ENCODE data around the gene GCG.

The GCG gene

DNA sequence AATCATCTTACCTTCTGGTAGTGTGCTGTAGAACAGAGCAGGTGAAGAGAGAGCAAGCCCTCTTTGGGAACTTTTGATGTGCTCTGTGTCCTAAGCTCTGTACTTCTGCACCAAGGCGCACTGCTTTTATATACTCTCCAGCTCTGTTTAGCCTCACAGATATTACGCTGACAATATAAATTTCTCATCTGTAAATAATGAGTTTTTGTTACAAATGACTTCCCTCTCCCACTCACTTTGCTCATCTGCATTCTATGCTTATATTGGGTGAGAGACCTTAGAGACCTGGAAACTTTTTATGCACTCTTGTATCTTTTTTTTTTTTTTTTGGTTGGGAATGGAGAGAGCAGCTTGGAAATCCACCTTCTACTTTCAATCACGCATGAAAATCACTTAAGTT is at the start of gene GCG:
TSS of gene GCG (minus strand) at position 101 of the 400 bp plus-strand sequence. CDS start 3,069 bp downstream, outside the sequence.
- no peak for DNase-seq (ENCODE audit: low spot score)

- no peak for DNase-seq (ENCODE audit: low spot score)
Observed at GRCh38 chr2:162200636-162201035, 48.6 kb upstream of the GCG start.

GRCh38 chr2:162199913-162200312 is 47.9 kb upstream of the GCG start:
- no peak for DNase-seq (ENCODE audit: low spot score)

GRCh38 chr2:162198239-162198638 is 46.2 kb upstream of the GCG start:
- DNase-seq (ENCODE audit: low spot score): no peak

GRCh38 chr2:162197069-162197825 is 45.2 kb upstream of the GCG start:
- DNase-seq (ENCODE audit: low spot score): no peak

DNA sequence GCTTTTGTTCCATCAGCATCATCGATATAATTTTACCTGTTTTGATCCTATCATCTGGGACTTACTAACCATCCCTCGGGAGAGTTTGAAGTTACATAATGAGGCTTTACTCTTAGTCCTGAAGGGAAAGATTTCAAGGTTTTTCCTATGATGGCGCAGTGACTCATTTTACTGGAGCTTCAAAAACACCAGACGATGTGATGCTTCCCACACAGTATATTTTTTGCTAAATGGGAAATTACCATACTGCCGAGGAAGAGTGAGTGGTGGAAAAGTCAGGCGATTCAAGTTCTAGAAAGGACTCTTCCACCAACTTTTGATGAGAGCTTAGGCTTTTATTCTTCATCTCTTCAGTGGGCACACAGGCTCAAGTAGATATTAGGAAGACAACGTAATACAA is 44.6 kb upstream of the GCG start:
- no peak for DNase-seq (ENCODE audit: low spot score)

DNA sequence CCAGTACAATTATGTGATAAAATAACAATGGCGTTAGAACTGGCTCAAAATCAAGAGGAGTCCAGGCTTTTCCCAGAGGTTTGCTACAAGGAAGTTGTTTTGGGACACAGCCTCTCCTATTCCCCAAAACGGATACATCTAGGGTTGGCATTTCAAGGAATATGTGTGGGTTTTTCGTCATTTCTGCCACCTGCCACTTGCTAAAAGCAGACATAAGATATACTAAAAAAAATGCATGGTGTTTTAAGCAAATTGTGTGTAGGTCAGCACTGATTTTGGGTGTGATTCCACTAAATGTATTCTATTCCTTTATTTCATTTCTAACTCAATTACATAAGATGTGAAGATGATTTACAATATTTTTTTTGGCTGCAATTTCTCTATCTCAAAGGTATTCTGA is 36.4 kb upstream of the GCG start:
- DNase-seq (ENCODE audit: low spot score): no peak

GRCh38 chr2:162185541-162186232 is 33.6 kb upstream of the GCG start:
- no peak for DNase-seq (ENCODE audit: low spot score)

DNA sequence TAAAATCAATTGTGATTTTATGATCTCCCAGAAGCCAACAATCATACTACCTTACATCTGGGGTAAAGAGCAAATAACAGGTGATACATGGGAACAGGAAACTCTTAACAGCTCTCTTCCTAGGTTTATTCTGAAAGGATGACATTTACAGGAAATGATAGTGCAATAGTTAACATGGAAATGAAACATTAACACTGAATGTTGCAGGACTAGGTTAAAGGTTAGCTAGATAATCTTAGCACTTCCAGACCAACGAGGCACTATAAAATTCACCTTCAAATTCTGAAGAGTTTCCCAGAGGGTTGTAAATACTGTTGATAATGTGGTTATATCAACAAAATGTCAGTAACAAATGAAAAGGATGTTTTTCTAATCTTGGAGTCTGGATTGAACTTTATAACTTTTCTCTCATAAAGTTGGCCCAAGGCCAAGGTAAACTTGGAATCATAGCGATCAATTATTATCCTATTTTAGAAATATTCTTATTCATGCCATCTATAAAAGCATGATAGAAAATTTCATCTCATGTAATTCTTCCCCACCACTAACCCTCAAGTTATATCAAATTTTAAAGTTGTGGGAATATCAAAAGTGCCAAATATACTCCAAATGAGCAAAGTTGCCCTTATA is 32.9 kb upstream of the GCG start:
- no peak for DNase-seq (ENCODE audit: low spot score)

GRCh38 chr2:162184359-162184758 is 32.3 kb upstream of the GCG start:
- DNase-seq (ENCODE audit: low spot score): no peak

DNA sequence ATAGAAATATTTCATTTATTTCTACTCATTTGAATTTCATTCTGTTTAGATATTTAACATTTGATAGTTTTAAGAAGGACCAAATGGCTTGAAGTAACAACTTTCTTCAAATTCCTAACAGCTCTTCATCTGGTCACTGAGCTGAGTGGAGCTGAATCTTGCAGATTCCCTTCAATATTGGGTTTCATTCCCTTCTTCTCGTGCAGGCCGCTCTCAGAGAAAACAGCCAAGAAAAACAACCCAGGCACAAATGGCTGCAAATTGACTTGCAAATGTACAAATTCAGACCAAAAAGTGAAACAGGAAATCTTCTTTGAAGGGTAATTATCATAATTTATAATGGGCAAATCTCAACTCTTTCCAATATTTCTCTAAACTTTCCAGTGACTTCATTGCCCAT is 30.3 kb upstream of the GCG start:
- DNase-seq (ENCODE audit: low spot score): no peak

DNA sequence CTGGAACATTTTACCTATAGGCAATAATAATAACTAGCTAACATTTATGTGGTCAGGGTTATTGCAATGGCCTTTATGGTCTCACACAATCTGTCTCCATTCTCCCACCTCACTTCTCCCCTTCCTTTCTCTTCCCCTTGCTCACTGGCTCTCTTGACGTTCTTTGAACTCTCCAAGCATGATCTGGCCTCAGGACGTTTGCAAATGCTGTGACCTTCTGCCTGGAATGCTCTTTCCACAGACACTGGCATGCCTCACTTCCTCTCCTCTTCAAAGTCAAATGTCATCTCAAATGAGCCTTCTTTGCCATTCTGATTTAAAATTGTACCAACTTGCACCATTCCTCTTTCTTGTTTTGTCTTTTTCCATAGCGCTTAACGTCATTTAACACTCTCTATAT is 25.3 kb upstream of the GCG start:
- DNase-seq (ENCODE audit: low spot score): no peak

- DNase-seq (ENCODE audit: low spot score): no peak
Observed at GRCh38 chr2:162175714-162176113, 23.7 kb upstream of the GCG start.

GRCh38 chr2:162174746-162175145 is 22.7 kb upstream of the GCG start:
- no peak for DNase-seq (ENCODE audit: low spot score)

DNA sequence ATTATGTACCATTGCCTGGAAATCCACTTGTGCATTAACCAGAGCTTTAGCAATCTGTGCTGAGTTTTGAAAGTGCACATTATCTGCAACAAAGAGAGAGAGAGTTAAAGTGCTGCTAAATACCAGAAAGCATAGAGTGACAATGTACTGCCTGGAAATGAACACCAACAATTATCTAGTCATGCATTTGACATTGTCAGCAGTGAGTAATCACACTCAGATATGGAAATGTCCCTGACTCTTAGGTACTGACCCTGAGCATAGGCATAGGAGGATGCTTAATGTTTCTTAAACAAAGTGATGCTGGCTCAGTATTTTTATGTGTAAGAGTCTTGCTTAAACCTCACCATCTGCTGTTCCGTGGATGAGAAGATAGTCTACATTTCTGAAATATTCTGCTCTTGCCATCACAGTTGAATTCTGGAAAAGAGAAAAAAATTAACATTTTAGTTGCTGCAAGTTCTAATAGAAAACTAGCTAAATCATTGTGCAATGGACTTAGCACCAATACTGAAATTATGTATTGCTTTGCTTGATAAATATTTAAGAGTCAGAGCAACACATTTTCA is 20.8 kb upstream of the GCG start:
- no peak for DNase-seq (ENCODE audit: low spot score)

DNA sequence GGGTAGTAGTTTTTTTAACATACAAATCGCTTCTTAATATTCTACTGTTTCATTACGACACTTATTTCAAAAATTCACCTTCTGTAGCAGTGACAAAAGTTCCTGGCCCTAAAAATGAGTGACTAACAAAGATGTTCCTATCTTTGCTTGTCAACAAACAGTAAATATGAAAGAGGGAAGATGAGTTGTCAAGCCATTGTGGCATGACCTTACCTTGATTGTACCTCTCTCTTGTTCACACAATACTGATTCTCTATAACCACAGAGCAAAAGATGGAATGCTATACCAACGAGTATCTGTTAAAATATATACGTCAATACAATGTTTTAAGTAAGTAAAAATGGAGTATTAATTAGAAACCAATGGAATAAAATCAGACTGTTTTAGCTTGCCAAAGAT is 14.7 kb upstream of the GCG start:
- DNase-seq (ENCODE audit: low spot score): no peak

DNA sequence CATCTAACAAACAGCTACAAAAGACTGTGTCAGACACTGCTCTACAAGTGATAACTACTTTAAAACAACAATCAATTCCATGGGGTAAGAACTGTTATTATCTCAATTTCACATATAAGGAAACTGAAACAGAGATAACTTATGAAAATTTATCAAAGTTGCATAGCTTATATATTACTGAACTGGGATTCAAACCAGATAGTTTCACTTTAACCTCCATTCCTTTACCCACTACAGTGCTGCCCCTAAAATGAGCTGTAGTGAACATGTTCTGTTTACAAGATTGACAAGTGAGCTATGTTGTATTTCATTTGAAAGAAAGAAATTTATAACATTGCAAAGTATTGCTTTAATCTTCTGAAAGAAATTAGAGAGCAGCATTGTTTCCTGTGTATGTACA is 14.1 kb upstream of the GCG start:
- no peak for DNase-seq (ENCODE audit: low spot score)

DNA sequence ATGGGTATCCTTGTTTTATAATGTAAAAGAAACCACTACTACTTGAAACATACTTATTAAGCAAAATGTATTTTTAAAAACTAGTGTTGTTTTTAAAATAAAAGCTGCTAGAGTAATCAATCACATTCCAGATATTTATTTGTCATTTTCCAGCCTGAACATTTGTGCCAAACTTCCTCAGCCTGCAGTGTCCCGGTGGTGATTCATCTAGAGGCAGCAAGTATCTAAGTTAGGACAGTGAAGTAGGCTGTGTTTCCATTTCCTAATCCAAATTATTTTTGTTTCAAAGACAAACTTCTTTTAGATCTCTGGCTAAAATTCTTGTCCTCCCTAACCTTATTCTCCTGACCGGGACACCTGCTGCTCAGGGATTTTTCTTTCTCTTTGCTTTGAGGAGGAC is 12.8 kb upstream of the GCG start:
- no peak for DNase-seq (ENCODE audit: low spot score)

DNA sequence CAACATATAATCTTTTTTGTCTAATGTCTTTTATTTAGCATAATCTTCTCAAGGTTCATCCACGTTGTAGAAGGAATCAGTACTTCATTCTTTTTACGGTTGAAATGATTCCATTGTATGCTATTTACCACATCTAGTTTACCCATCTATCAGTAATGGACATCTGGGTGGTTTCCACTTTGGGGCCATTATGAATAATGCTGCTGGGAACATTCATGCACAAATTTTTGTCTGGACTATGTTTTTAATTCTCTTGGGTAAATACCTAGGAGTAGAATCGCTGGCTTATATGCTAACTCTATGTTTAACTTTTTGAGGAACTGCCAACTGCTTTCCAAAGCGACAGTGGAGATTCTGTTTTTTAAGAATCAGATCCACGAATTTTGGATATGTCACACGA is 7.4 kb upstream of the GCG start:
- no peak for DNase-seq (ENCODE audit: low spot score)

GRCh38 chr2:162156149-162156548 is 4.1 kb upstream of the GCG start:
- no peak for DNase-seq (ENCODE audit: low spot score)

- DNase-seq (ENCODE audit: low spot score): no peak
Observed at GRCh38 chr2:162155093-162155492, 3.0 kb upstream of the GCG start.

- DNase-seq (ENCODE audit: low spot score): peak; percentile 74
Observed at GRCh38 chr2:162153608-162154224, 1.7 kb upstream of the GCG start.

DNA sequence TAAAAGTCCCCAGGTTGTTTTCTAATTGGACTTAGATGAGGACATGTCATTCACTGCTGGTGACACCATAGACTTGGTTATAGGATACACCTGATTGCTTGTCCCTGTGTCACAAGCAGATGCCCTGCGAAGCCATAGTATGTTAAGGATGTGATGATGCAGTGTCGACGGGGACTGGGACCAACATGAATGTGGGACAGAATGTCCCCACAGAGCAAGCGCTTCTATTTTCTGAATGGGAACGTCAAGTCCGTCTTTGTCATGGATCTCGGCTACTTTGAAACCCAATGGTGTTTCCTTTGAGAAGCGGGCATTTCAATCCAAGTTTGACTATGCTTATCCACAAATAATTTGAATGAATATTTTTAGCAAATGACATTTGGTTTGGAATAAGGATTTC is 2.1 kb downstream of the GCG start:
- DNase-seq (ENCODE audit: low spot score): no peak
